Stimulated activated CD8-positive, alpha-beta memory T cell treated with anti-CD3 and anti-CD28 coated beads, Interleukin-7, amount 100 ng/mL, for 4 hours (primary cell): Measurements from ENCODE around the gene NAP1L5.

Experiments
- DNase-seq, 2 donors: peaks; one replicate each; pipeline ENCODE4 v3.0.0-alpha.2; 2020; ENCODE audit warnings: low read depth in 2 of 2

Gene NAP1L5

DNA sequence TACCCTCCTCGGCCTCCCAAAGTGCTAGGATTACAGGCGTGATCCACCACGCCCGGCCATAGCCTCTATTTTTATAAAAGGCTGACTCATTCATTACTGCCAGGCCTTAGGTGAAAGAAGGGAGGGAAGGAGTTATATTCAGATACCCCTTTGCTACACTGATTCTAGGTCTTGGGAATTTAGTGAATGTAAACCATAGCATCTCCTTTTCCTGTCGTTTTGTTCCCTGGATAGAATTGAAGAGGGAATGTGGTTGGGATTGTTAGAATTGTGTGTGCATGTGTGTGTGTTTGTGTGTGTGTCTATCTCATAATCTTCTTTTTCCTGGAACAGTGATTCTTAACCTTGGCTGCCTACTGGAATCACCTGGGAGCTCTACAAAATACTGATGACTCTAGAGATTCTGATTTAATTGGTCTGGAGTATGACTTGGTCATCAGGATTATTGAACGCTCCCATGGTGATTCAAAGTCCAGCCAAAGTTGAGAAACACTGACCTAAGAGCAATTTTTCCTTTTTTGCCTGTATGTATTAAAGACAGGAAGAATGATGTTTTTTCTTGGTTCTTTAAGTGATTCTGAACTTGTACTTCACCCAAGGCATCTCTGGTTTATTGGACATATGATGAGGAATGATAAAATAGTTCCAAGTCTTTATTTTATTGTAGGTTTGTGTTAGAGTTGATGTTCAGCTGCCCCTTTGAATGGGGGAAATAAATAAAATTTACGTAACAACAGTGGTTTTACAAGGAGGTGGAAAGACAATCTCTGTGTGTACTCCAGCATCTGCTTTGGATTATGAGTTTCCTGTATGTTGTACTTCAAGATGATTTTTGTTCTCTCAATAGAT, 37.0 kb downstream of the NAP1L5 start:
- no peak for DNase-seq

DNA sequence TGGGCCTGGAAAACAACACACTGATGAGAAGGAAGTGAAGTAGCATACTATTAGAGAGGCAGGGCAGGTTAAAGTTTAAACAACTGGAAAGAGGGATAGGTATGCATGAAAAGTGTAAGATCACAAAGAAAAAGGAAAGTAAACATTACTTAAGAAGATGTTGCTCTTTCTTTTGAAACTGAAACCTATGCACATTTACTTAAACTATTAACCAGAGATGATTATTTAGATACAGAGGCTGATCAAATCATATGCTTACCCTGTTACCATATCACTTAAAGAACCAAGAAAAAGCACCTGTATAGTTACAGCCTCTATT, 37.8 kb downstream of the NAP1L5 start:
- DNase-seq = no peak

DNA sequence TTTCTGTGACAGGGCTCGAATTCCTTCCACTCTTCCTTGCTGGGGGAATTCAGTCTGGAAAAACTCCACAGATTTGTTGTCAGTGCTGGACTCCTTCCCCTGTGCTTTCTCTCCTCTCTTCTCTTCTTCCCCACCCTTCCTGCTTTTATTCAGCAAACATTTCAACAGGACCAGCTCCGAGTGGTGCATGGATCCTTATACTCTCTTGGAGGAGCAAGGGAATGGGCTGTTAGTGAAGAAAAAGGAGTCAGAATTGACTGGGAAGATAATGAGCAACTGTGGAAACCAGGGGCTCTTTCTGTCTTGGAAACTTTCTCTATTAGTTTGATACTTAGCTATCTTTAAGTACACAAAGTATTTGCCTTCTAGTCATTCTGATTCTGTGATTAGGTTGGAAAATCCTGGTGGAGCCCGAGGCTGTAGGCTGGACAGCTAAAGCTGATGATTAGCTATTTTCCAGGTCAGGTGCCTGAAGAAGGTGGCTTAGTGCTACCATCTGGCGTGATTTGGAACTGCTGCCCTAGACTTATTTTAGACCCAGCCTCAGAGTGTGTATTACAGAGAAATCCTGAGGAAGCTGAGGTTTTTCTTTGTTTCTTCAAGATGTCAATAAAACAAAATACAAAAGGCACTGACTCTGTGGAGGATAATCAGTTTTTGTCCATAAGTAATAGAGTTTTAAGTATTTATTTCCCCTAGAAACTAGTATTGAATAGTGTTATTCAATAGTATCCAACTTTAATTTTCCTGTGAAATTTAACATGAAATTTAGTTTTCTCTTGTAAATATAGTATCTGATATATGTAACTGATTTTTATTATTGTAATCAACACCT, 38.4 kb downstream of the NAP1L5 start:
- no peak for DNase-seq

DNA sequence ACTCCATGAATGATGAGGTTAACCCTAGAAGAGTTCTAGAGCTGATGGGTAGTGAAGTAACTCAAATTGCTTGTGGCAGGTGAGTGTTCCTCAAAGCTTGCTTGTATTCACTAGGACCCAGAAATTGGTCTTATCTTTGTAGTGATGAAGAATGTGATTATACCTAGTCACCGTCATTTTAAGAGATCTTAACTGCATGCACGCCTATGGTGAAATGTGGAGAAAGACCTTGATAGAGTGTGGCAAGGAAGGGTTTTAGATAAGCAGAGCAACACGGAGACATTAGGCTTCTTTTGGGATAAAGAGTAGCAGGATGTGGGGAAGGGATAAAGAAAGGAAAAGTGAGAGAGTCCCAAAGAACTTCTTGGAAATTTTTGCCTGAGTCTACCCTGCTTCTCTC, 42.4 kb downstream of the NAP1L5 start:
- no peak for DNase-seq

DNA sequence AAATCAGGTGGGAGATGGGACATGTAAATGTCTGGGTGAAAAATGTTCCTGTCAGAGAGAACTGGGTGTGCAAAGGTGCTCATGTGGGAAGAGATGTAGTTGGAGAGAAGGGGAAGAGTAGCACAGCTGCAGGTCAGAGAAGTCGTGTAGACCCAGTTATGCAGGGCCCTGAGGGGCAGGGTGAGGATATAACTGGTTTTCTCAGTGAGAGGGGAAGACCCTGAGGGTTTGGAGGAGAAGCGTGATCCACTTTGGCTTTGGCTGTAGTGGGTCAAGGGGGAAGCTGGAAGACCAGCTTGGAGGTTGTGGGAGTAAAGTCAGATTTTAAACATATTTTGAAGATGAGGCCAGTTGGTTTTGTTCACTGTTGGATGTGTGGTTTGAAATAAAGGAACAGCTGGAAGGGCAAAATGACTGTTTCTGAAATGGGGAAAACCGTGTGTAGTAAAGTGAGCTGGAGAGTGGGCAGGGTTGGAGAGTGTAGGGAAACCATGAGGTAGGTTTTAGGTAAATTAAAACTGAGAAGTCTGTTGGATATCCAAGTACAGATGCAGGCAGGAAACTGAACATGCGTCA, 44.2 kb downstream of the NAP1L5 start:
- no peak for DNase-seq

DNA sequence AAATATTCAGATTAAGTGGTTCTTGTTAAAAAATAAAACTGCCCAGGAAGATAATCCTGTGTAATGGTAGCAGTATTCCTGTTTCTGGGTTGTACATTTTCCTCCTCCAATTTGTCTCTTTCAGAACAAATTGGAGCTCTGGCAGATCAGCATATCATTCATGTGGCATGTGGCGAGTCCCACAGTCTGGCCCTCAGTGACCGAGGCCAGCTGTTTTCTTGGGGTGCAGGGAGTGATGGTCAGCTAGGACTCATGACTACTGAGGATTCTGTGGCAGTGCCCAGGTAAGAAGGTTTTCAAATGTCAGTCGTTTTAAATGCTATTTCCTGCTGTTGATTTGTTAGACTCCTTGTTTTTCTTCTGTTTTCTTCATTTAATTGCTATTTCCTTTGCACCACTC, 47.9 kb downstream of the NAP1L5 start:
- DNase-seq = no peak

DNA sequence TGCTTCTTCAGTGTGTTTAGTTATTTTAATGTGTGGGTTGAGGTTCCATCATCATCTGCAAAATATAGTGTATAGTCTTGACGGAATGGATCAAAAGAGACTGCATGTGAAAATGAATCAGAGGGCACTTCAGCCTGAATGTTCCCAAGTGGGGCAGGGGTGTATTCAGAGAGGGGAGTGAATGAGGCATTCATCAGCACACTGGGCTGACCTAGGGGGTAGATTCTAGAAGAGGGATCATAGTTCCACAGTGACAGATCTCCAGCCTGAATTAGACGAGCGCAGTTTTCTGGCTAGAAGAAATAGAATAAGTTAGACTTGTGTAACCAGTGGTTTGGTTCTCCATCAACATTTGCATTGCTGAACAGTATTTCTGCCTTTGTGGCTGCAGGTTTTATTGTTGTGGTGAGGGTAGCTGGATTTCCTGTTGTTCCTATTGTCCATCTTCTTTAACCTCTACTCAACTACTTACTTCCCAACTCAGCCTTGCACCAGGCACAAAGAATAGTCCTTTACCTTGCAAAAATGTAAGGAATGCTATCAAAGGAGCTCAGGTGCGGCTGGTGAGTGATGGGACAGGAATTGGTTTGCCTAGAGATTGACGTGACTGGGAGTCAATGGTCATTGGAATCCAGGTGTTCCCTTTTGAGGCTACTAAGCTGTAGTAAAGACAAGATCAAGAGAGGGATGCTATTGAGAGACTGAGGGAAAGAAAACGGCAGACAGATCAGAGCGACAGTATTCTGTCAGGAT, 50.9 kb downstream of the NAP1L5 start:
- DNase-seq = no peak

DNA sequence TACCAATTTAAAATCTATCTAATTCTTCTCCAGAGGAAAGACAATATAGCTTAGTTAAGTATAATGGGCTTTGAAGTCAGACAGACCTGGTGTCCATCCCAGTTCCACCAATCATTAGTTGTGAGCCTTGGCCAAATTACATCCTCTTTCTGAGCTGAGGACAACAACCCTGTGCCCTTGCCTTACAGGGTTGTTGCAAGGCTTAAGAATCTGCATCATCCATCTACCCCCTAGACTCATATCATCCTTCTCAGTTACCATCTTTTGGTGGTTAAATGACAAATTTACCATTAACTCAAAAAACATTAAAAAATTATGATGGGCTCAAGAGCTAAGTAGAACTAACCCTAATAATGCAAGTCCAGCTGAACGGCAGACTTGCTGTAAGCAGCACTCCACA, 51.6 kb downstream of the NAP1L5 start:
- no peak for DNase-seq
